NCI-H2029 treated with DMSO at 0.1 percent for 48 hours (cell line): Measurements from ENCODE around the gene TMEM127.
"Not testable (repeated sequence)": the region's sequence is repeated elsewhere in the genome, so short reads cannot be mapped to it uniquely, and the experiment has no call there.

Source experiments
- DNase-seq: peaks from one replicate; lab custom pipeline; 2025; lab: John Stamatoyannopoulos, UW

TMEM127 gene

GRCh38 chr2:96264086-96264485 is 1.7 kb downstream of the TMEM127 start:
- no peak for DNase-seq

GRCh38 chr2:96262306-96262705 is 3.5 kb downstream of the TMEM127 start:
- no peak for DNase-seq

GRCh38 chr2:96261328-96262003 is 4.3 kb downstream of the TMEM127 start:
- no peak for DNase-seq

GRCh38 chr2:96260387-96261260 is 5.2 kb downstream of the TMEM127 start:
- peak; percentile 86 for DNase-seq

- peak; percentile 14 for DNase-seq
Observed at GRCh38 chr2:96259497-96259921, 6.3 kb downstream of the TMEM127 start.

GRCh38 chr2:96258166-96259022 is 7.4 kb downstream of the TMEM127 start:
- DNase-seq = no peak

- not testable (repeated sequence) for DNase-seq
Observed at GRCh38 chr2:96257744-96258143, 8.1 kb downstream of the TMEM127 start.

- no peak for DNase-seq
Observed at GRCh38 chr2:96256611-96257113, 9.1 kb downstream of the TMEM127 start.

- no peak for DNase-seq
Observed at GRCh38 chr2:96254571-96254970, 11.2 kb downstream of the TMEM127 start.

GRCh38 chr2:96253006-96253405 is 12.8 kb downstream of the TMEM127 start:
- no peak for DNase-seq

GRCh38 chr2:96252526-96252925 is 13.3 kb downstream of the TMEM127 start:
- no peak for DNase-seq

- DNase-seq = no peak
Observed at GRCh38 chr2:96251721-96252292, 14.0 kb downstream of the TMEM127 start.

- no peak for DNase-seq
Observed at GRCh38 chr2:96250188-96250587, 15.6 kb downstream of the TMEM127 start.

- no peak for DNase-seq
Observed at GRCh38 chr2:96249654-96250053, 16.1 kb downstream of the TMEM127 start.

- DNase-seq = no peak
Observed at GRCh38 chr2:96248624-96249023, 17.2 kb downstream of the TMEM127 start.

GRCh38 chr2:96247896-96248295 is 17.9 kb downstream of the TMEM127 start:
- DNase-seq = no peak

- DNase-seq = no peak
Observed at GRCh38 chr2:96247009-96247408, 18.8 kb downstream of the TMEM127 start.

- no peak for DNase-seq
Observed at GRCh38 chr2:96245609-96246390, 20.0 kb downstream of the TMEM127 start.

- DNase-seq = no peak
Observed at GRCh38 chr2:96243843-96244242, 22.0 kb downstream of the TMEM127 start.

GRCh38 chr2:96241900-96242611 is 23.7 kb downstream of the TMEM127 start:
- DNase-seq = no peak
